ENCODE data around the gene HCST. TPM values are rescaled to one million over a fixed set of nuclear protein-coding genes. Genes with fewer than 3 reads are reported as not detected.
"Not testable (repeated sequence)": the region's sequence is repeated elsewhere in the genome, so short reads cannot be mapped to it uniquely, and the experiment has no call there.

Gene HCST
- total RNA-seq, 1 donor from 2014 or later: 9.1 TPM

GRCh38 chr19:35888398-35888797, 13.9 kb upstream of the HCST start:
- Histone ChIP-seq H3K36me3 (peaks cover 0 to 51% of the 10 kb centered on the region in 2 donors), H3K27me3 (no peaks in the 10 kb centered on the region), H3K9me3 (no peaks in the 10 kb centered on the region), H3K4me1 (no peaks in the 10 kb centered on the region), H3K27ac (no peak overlapping the region), H3K4me3 (no peak overlapping the region)
- DNase-seq (ENCODE audit: extremely low spot score in 2 of 2): no peak
- no peak for TF ChIP-seq POLR2A (IDR thresholded peaks at IDR 0.05)
- TF ChIP-seq CTCF (IDR thresholded peaks at IDR 0.05): no peak
- no peak for TF ChIP-seq POLR2AphosphoS5 (IDR thresholded peaks at IDR 0.05; ENCODE audit: insufficient read depth in 1 of 2, low read depth in 1 of 2)
- intact Hi-C loops (cut with DNase I): no loop called here

- Histone ChIP-seq H3K36me3 (peaks cover 0 to 58% of the 10 kb centered on the region in 2 donors), H3K4me3 (no peak overlapping the region), H3K27me3 (no peaks in the 10 kb centered on the region), H3K9me3 (no peaks in the 10 kb centered on the region), H3K27ac (no peak overlapping the region), H3K4me1 (no peaks in the 10 kb centered on the region)
- intact Hi-C loops (cut with DNase I): no loop called here
- TF ChIP-seq POLR2A (IDR thresholded peaks at IDR 0.05): no peak
- TF ChIP-seq POLR2AphosphoS5 (IDR thresholded peaks at IDR 0.05; ENCODE audit: insufficient read depth in 1 of 2, low read depth in 1 of 2): no peak
- no peak for TF ChIP-seq CTCF (IDR thresholded peaks at IDR 0.05)
- no peak for DNase-seq (ENCODE audit: extremely low spot score in 2 of 2)
Measured at GRCh38 chr19:35889370-35890112, 12.8 kb upstream of the HCST start.

GRCh38 chr19:35890113-35890650, 12.1 kb upstream of the HCST start:
- intact Hi-C loops (cut with DNase I): no loop called here
- Histone ChIP-seq H3K27ac (no peak overlapping the region), H3K4me1 (no peaks in the 10 kb centered on the region), H3K4me3 (no peak overlapping the region), H3K27me3 (no peaks in the 10 kb centered on the region), H3K36me3 (peaks cover 0 to 64% of the 10 kb centered on the region in 2 donors), H3K9me3 (no peaks in the 10 kb centered on the region)
- TF ChIP-seq POLR2AphosphoS5 (IDR thresholded peaks at IDR 0.05; ENCODE audit: insufficient read depth in 1 of 2, low read depth in 1 of 2): no peak
- no peak for TF ChIP-seq POLR2A (IDR thresholded peaks at IDR 0.05)
- no peak for TF ChIP-seq CTCF (IDR thresholded peaks at IDR 0.05)
- DNase-seq (ENCODE audit: extremely low spot score in 2 of 2): no peak

- H3K27ac ChIP-seq; H3K27me3 ChIP-seq; H3K4me1 ChIP-seq; H3K4me3 ChIP-seq; DNase-seq (ENCODE audit: extremely low spot score in 2 of 2); H3K9me3 ChIP-seq; intact Hi-C loops (cut with DNase I): not testable (repeated sequence)
- peaks cover 0 to 78% of the 10 kb centered on the region in 2 donors for H3K36me3 ChIP-seq
Measured at GRCh38 chr19:35891819-35892218, 10.5 kb upstream of the HCST start.

- Histone ChIP-seq H3K4me1 (peaks cover 15% of the 10 kb centered on the region), H3K27me3 (no peaks in the 10 kb centered on the region), H3K9me3 (no peaks in the 10 kb centered on the region), H3K4me3 (no peak overlapping the region), H3K27ac (no peak overlapping the region), H3K36me3 (peaks cover 0 to 60% of the 10 kb centered on the region in 2 donors)
- TF ChIP-seq POLR2AphosphoS5 (IDR thresholded peaks at IDR 0.05; ENCODE audit: insufficient read depth in 1 of 2, low read depth in 1 of 2): no peak
- no peak for TF ChIP-seq CTCF (IDR thresholded peaks at IDR 0.05)
- intact Hi-C loops (cut with DNase I): no loop called here
- no peak for DNase-seq (ENCODE audit: extremely low spot score in 2 of 2)
Measured at GRCh38 chr19:35894342-35894741, 8.0 kb upstream of the HCST start.
